Mammary epithelial cell (primary cell): ENCODE data around the gene RERGL.

Experiments
- CTCF ChIP-seq, 2 donors: IDR thresholded peaks in 1 of 2; conservative IDR thresholded peaks in 1 of 2; 2 replicates each; pipeline ENCODE4 v1.5.1; 2011 to 2012; ENCODE audit warnings: inconsistent platforms in 2 of 2, low read length in 2 of 2, mild to moderate bottlenecking in 2 of 2, control low read depth in 1 of 2, low read depth in 1 of 2; ENCODE audit not compliant: insufficient read depth in 1 of 2; ENCODE audit errors: extremely low read depth in 1 of 2
- EZH2 ChIP-seq: IDR thresholded peaks from 2 replicates; pipeline ENCODE4 v1.6.1; 2012; ENCODE audit warnings: low read length, inconsistent platforms, borderline replicate concordance

DNA sequence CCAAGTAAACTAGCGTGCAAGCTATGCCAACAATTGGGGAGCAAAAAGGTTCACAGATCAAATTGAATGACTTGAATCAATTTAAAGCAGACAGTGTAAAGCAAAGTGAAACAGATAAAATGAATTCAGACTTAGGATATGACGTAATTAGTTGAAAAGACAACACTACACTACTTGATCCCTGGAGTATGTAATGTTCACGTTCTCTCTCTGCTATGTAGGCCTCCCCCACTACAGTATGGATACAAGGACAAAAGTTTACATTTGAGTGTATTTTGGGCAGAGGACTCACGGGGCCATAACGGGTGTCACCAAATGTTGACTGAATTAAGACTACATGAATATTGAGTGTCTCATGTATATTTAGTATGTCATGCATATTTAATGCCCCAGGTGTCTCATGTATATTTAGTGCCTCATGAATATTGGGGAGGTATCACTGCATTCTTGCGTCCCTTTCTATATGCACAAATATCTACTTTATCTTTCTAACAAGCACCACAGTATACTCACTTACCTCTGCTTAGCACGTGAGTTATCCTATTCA lies 44.5 kb downstream of the RERGL start:
- no peak for TF ChIP-seq CTCF (conservative IDR thresholded peaks at IDR 0.05 in 1 of 2, IDR thresholded peaks at IDR 0.05 in 1 of 2; ENCODE audit: extremely low read depth in 1 of 2, insufficient read depth in 1 of 2, low read depth in 1 of 2, low read length in 2 of 2)
- TF ChIP-seq EZH2: no peak
